H9 (cell line): ENCODE measurements around the gene TMEM120A. TPM values are rescaled to one million over a fixed set of nuclear protein-coding genes. Genes with fewer than 3 reads are reported as not detected.

Experiments
- DNase-seq: peaks from one replicate; pipeline ENCODE4 v3.0.0-alpha.2; 2017
- H2AFZ ChIP-seq: one replicate; pipeline ENCODE4 v1.6.1; 2013; ENCODE audit warnings: mild to moderate bottlenecking, low read length, control low read depth, moderate library complexity
- H2AK5ac ChIP-seq: 2 replicates; pipeline ENCODE4 v1.6.1; 2013; ENCODE audit warnings: low read length, control low read depth, mixed read lengths; ENCODE audit not compliant: insufficient read length
- H2BK120ac ChIP-seq: one replicate; pipeline ENCODE4 v1.6.1; 2013; ENCODE audit warnings: low read depth, mild to moderate bottlenecking, low read length, control low read depth, inconsistent platforms; ENCODE audit not compliant: poor library complexity, severe bottlenecking
- H2BK12ac ChIP-seq: 2 replicates; pipeline ENCODE4 v1.6.1; 2013; ENCODE audit warnings: low read length, control low read depth, mixed read lengths, low read depth; ENCODE audit not compliant: insufficient read length
- H2BK15ac ChIP-seq: 2 replicates; pipeline ENCODE4 v1.6.1; 2013; ENCODE audit warnings: low read depth, low read length, control low read depth
- H2BK20ac ChIP-seq: one replicate; pipeline ENCODE4 v1.6.1; 2013; ENCODE audit warnings: low read depth, mild to moderate bottlenecking, low read length, control low read depth, inconsistent platforms; ENCODE audit not compliant: poor library complexity, severe bottlenecking
- H2BK5ac ChIP-seq: 2 replicates; pipeline ENCODE4 v1.6.1; 2013; ENCODE audit warnings: low read length, control low read depth, mixed read lengths; ENCODE audit not compliant: insufficient read length
- H3K14ac ChIP-seq: 2 replicates; pipeline ENCODE4 v1.6.1; 2013; ENCODE audit warnings: low read length, control low read depth; ENCODE audit not compliant: insufficient read depth
- H3K18ac ChIP-seq: 2 replicates; pipeline ENCODE4 v1.6.1; 2013; ENCODE audit warnings: low read depth, mild to moderate bottlenecking, mixed read lengths, low read length, control low read depth; ENCODE audit not compliant: insufficient read length
- H3K23ac ChIP-seq: 2 replicates; pipeline ENCODE4 v1.6.1; 2013; ENCODE audit warnings: low read length, control low read depth, mixed read lengths, low read depth; ENCODE audit not compliant: insufficient read length
- H3K23me2 ChIP-seq: 2 replicates; pipeline ENCODE4 v1.6.1; 2013; ENCODE audit warnings: low read depth, mild to moderate bottlenecking, mixed read lengths, low read length, control low read depth; ENCODE audit not compliant: insufficient read length, poor library complexity, severe bottlenecking
- H3K27ac ChIP-seq: 2 replicates; pipeline ENCODE4 v1.5.1; 2013; ENCODE audit warnings: low read length, control low read depth, mixed read lengths, low read depth; ENCODE audit not compliant: insufficient read length
- H3K27me3 ChIP-seq: 2 replicates; pipeline ENCODE4 v1.6.1; 2013; ENCODE audit warnings: low read length, control low read depth, inconsistent platforms; ENCODE audit not compliant: insufficient read depth
- H3K4ac ChIP-seq: 2 replicates; pipeline ENCODE4 v1.6.1; 2013; ENCODE audit warnings: low read depth, mild to moderate bottlenecking, control low read depth, inconsistent platforms, low read length, moderate library complexity
- H3K4me1 ChIP-seq: 2 replicates; pipeline ENCODE4 v1.6.1; 2013; ENCODE audit warnings: low read length, control low read depth, inconsistent platforms; ENCODE audit not compliant: insufficient read depth
- H3K4me2 ChIP-seq: 2 replicates; pipeline ENCODE4 v1.6.1; 2013; ENCODE audit warnings: low read length, control low read depth, mixed read lengths; ENCODE audit not compliant: insufficient read length, insufficient read depth
- H3K56ac ChIP-seq: 2 replicates; pipeline ENCODE4 v1.6.1; 2013; ENCODE audit warnings: low read depth, mild to moderate bottlenecking, mixed read lengths, low read length, control low read depth; ENCODE audit not compliant: insufficient read length
- H3K79me1 ChIP-seq: 2 replicates; pipeline ENCODE4 v1.6.1; 2013; ENCODE audit warnings: low read depth, mild to moderate bottlenecking, moderate library complexity, low read length, control low read depth, inconsistent platforms; ENCODE audit not compliant: insufficient read depth, poor library complexity, severe bottlenecking
- H3K79me2 ChIP-seq: 2 replicates; pipeline ENCODE4 v1.6.1; 2013; ENCODE audit warnings: low read length, control low read depth, inconsistent platforms; ENCODE audit not compliant: insufficient read depth
- H3K9ac ChIP-seq: 2 replicates; pipeline ENCODE4 v1.6.1; 2013; ENCODE audit warnings: low read length, control low read depth, mixed read lengths; ENCODE audit not compliant: insufficient read length; ENCODE audit errors: extremely low read depth
- H3K9me3 ChIP-seq: one replicate; pipeline ENCODE4 v1.6.1; 2013; ENCODE audit warnings: low read depth, low read length, inconsistent platforms; ENCODE audit not compliant: control insufficient read depth
- H3T11ph ChIP-seq: one replicate; pipeline ENCODE4 v1.6.1; 2013; ENCODE audit warnings: mild to moderate bottlenecking, low read length, control low read depth, inconsistent platforms
- H4K20me1 ChIP-seq: one replicate; pipeline ENCODE4 v1.6.1; 2013; ENCODE audit not compliant: control insufficient read depth, insufficient read length, insufficient read depth
- H4K5ac ChIP-seq: 2 replicates; pipeline ENCODE4 v1.6.1; 2013; ENCODE audit warnings: low read depth, mild to moderate bottlenecking, mixed read lengths, low read length, control low read depth; ENCODE audit not compliant: insufficient read length
- H4K8ac ChIP-seq: replicated peaks from 2 replicates; pipeline ENCODE4 v1.6.1; 2013; ENCODE audit warnings: low read length, control low read depth, mixed read lengths, low read depth; ENCODE audit not compliant: insufficient read length
- H4K91ac ChIP-seq: 2 replicates; pipeline ENCODE4 v1.6.1; 2013; ENCODE audit warnings: low read depth, mild to moderate bottlenecking, moderate library complexity, mixed read lengths, low read length, control low read depth; ENCODE audit not compliant: insufficient read length
- H3K27ac Mint-ChIP-seq, 3 experiments: 2 replicates in 2 of 3; 3 replicates in 1 of 3; pipeline ENCODE4 v1.8.0; 2020 to 2021; ENCODE audit warnings: mixed read lengths in 3 of 3, mild to moderate bottlenecking in 1 of 3, moderate library complexity in 1 of 3
- H3K27me3 Mint-ChIP-seq: 2 replicates; pipeline ENCODE4 v1.8.0; 2021; ENCODE audit warnings: low read depth, mild to moderate bottlenecking, moderate library complexity, mixed read lengths
- H3K36me3 Mint-ChIP-seq, 3 experiments: 2 replicates in 2 of 3; 3 replicates in 1 of 3; pipeline ENCODE4 v1.8.0; 2020 to 2021; ENCODE audit warnings: low read depth in 3 of 3, mixed read lengths in 3 of 3; ENCODE audit not compliant: insufficient read depth in 1 of 3
- H3K4me1 Mint-ChIP-seq, 2 experiments: 2 replicates each; pipeline ENCODE4 v1.8.0; 2020; ENCODE audit warnings: mixed read lengths in 2 of 2
- H3K4me3 Mint-ChIP-seq, 2 experiments: 2 replicates in 1 of 2; 3 replicates in 1 of 2; pipeline ENCODE4 v1.8.0; 2020 to 2021; ENCODE audit warnings: mild to moderate bottlenecking in 2 of 2, mixed read lengths in 2 of 2, moderate library complexity in 1 of 2
- H3K9me3 Mint-ChIP-seq, 2 experiments: 2 replicates in 1 of 2; 3 replicates in 1 of 2; pipeline ENCODE4 v1.8.0; 2020; ENCODE audit warnings: mild to moderate bottlenecking in 2 of 2, mixed read lengths in 2 of 2, moderate library complexity in 1 of 2
- CTCF ChIP-seq: fragments of 200-600 bp; sonication (generic); conservative IDR thresholded peaks from 3 replicates; pipeline ENCODE4 v1.8.0; 2021; ENCODE audit warnings: antibody characterized with exemption, mild to moderate bottlenecking
- WGBS: extraction: QIAGEN DNeasy Blood & Tissue Kit; methylation state at CpG from one replicate; pipeline ENCODE4 v1.1.7; 2013; ENCODE audit warnings: missing lambda C conversion rate, low lambda C conversion rate, mixed read lengths; ENCODE audit not compliant: insufficient read length; ENCODE audit errors: extremely low coverage; 5-methylcytosine and 5-hydroxymethylcytosine counted together
- total RNA-seq: library from RNA; stranded (reverse); gene quantifications from 2 replicates; pipeline ENCODE4 v1.2.1, GENCODE V29; 2021

Gene TMEM120A
- total RNA-seq, 1 experiment from 2014 or later: 30.0 TPM

DNA sequence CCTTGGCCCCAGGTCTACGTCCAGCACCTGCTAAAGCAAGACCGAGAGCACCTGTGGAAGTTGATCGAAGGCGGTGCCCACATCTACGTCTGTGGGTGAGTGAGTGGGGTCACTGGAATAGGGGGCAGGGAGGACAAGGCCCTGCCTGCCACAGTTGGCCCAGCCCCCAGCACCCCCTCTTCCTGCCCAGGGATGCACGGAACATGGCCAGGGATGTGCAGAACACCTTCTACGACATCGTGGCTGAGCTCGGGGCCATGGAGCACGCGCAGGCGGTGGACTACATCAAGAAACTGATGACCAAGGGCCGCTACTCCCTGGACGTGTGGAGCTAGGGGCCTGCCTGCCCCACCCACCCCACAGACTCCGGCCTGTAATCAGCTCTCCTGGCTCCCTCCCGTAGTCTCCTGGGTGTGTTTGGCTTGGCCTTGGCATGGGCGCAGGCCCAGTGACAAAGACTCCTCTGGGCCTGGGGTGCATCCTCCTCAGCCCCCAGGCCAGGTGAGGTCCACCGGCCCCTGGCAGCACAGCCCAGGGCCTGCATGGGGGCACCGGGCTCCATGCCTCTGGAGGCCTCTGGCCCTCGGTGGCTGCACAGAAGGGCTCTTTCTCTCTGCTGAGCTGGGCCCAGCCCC, 8.1 kb downstream of the TMEM120A start:
- Histone ChIP-seq H3K9me3 (no peaks in the 10 kb centered on the region), H3K27ac (no peak overlapping the region), H3K27me3 (no peaks in the 10 kb centered on the region), H3K79me2 (no peaks in the 10 kb centered on the region), H4K5ac (no peak overlapping the region), H3K4me2 (no peak overlapping the region), H2BK120ac (no peak overlapping the region), H2BK12ac (no peak overlapping the region), H3K23me2 (no peaks in the 10 kb centered on the region), H2BK20ac (no peak overlapping the region), H2BK5ac (no peak overlapping the region), H2AK5ac (no peak overlapping the region), H3K23ac (no peak overlapping the region), H3K18ac (no peak overlapping the region), H3K56ac (no peak overlapping the region), H3K79me1 (no peaks in the 10 kb centered on the region), H2AFZ (no peak overlapping the region), H3K4ac (no peak overlapping the region), H4K20me1 (peaks cover 2% of the 10 kb centered on the region), H3T11ph (no peak overlapping the region), H3K14ac (no peak overlapping the region), H2BK15ac (no peak overlapping the region), H4K8ac (no peak overlapping the region), H3K9ac (no peak overlapping the region), H4K91ac (no peak overlapping the region), H3K4me1 (peaks cover 8% of the 10 kb centered on the region; the same call in 1 of the 2 replicates)
- H3K36me3 Mint-ChIP-seq: peaks cover 16 to 41% (median 30%) of the 10 kb centered on the region in 3 experiments
- no peaks in the 10 kb centered on the region; the same call in 1 of the 2 replicates for H3K27me3 Mint-ChIP-seq
- peaks cover 17 to 27% of the 10 kb centered on the region in 2 experiments for H3K4me1 Mint-ChIP-seq
- no CpG with 5 or more reads among the region's 20 CpGs for WGBS
- peak overlapping the region in 1 of 3 experiments; percentile 96; a peak in 1 of 7 replicates for H3K27ac Mint-ChIP-seq
- H3K9me3 Mint-ChIP-seq: no peaks in the 10 kb centered on the region; a peak in 1 of 5 replicates
- DNase-seq: no peak
- TF ChIP-seq CTCF: no peak
- H3K4me3 Mint-ChIP-seq: no peak overlapping the region
